AG04450 (cell line): ENCODE results near the gene MORN1. TPM values are rescaled to one million over a fixed set of nuclear protein-coding genes. Genes with fewer than 3 reads are reported as not detected.

Experiments
- CTCF ChIA-PET: fragments of 300-600, 350-600 bp; formaldehyde crosslinking; extraction: SDS; loops from one replicate; lab custom pipeline; 2022; ENCODE audit warnings: antibody characterized with exemption, inconsistent platforms; lab: Charles Lee
- POLR2A ChIA-PET: fragments of 350-600 bp; formaldehyde crosslinking; extraction: SDS; loops from one replicate; lab custom pipeline; 2021; ENCODE audit warnings: antibody characterized with exemption, inconsistent platforms; lab: Yijun Ruan, JAX
- DNase-seq: peaks from one replicate; pipeline ENCODE4 v3.0.0-alpha.2; 2011; ENCODE audit warnings: low read depth, low spot score
- H3K27ac ChIP-seq: one replicate; pipeline ENCODE4 v1.5.1; 2012; ENCODE audit warnings: low read depth, low read length, control low read depth
- H3K27me3 ChIP-seq: one replicate; pipeline ENCODE4 v1.6.0; 2012; ENCODE audit warnings: low read length; ENCODE audit not compliant: control insufficient read depth, insufficient read depth
- H3K4me3 ChIP-seq: 2 replicates; pipeline ENCODE4 v1.5.1; 2011; ENCODE audit warnings: mild to moderate bottlenecking, low read depth, low read length, control low read depth
- H3K9me3 ChIP-seq: 2 replicates; pipeline ENCODE4 v1.5.1; 2012; ENCODE audit warnings: low read length; ENCODE audit not compliant: control insufficient read depth, insufficient read depth
- CTCF ChIP-seq: IDR thresholded peaks from 2 replicates; pipeline ENCODE4 v1.5.1; 2011; ENCODE audit warnings: low read depth, low read length, control low read depth, inconsistent platforms
- polyA plus RNA-seq: library from polyadenylated mRNA; depleted of rRNA; stranded (reverse); fragments of >200 nt; gene quantifications from 2 replicates; pipeline ENCODE4 v1.2.3, GENCODE V29; 2011

MORN1 gene
- polyA plus RNA-seq, 1 experiment: 3.6 TPM

- peak overlapping the region; percentile 87 for H3K4me3 ChIP-seq
- no peak for DNase-seq
- POLR2A ChIA-PET: interaction anchor here (0.6 to 1.9 kb wide), 14 partner anchors 10 to 1186 kb away, joined by 3 to 12 read pairs (median 4); partner anchors contain the start of genes FAAP20 and PANK4
- H3K27ac ChIP-seq: no peak overlapping the region
- H3K9me3 ChIP-seq: no peaks in the 10 kb centered on the region
- no peaks in the 10 kb centered on the region for H3K27me3 ChIP-seq
- CTCF ChIA-PET: interaction anchor here (0.8 to 2.8 kb wide), 6 partner anchors 10 to 197 kb away, joined by 4 to 12 read pairs (median 8); partner anchors contain the start of gene FAAP20
- TF ChIP-seq CTCF: no peak
Observed at GRCh38 chr1:2391931-2392509, 666 bp upstream of the MORN1 start.

GRCh38 chr1:2389644-2390043 is 1.7 kb downstream of the MORN1 start:
- TF ChIP-seq CTCF: no peak
- ChIA-PET POLR2A (no interaction called here), CTCF (interaction anchor here (0.6 to 1.5 kb wide), 4 partner anchors 8 to 215 kb away, joined by 3 to 9 read pairs (median 6); partner anchors contain the start of gene FAAP20)
- no peaks in the 10 kb centered on the region for H3K9me3 ChIP-seq
- H3K27me3 ChIP-seq: no peaks in the 10 kb centered on the region
- no peak overlapping the region for H3K27ac ChIP-seq
- DNase-seq: no peak
- H3K4me3 ChIP-seq: no peak overlapping the region

GRCh38 chr1:2388004-2388913 is 3.1 kb downstream of the MORN1 start:
- Histone ChIP-seq H3K9me3 (no peaks in the 10 kb centered on the region; the same call in 1 of the 2 replicates), H3K27me3 (no peaks in the 10 kb centered on the region), H3K27ac (no peak overlapping the region), H3K4me3 (no peak overlapping the region)
- no peak for TF ChIP-seq CTCF
- ChIA-PET POLR2A (interaction anchor here (0.7 kb wide), 1 partner anchor 58 kb away, joined by 13 read pairs; no protein-coding TSS in a partner anchor), CTCF (interaction anchor here (0.7 to 1.7 kb wide), 3 partner anchors 193 to 1414 kb away, joined by 3 to 7 read pairs (median 4); partner anchors contain the start of gene FAAP20)
- DNase-seq: no peak

GRCh38 chr1:2386636-2387611 is 4.4 kb downstream of the MORN1 start:
- no peak for TF ChIP-seq CTCF

More at GRCh38 chr1:2386636-2387611, 4.4 kb downstream of the MORN1 start:
- ChIA-PET CTCF (interaction anchor here (1.0 to 1.7 kb wide), 2 partner anchors 192 kb away, joined by 5 to 7 read pairs; partner anchors contain the start of gene FAAP20), POLR2A (no interaction called here)
- Histone ChIP-seq H3K9me3 (no peaks in the 10 kb centered on the region; the same call in 1 of the 2 replicates), H3K4me3 (no peak overlapping the region), H3K27ac (no peak overlapping the region), H3K27me3 (no peaks in the 10 kb centered on the region)
- DNase-seq: no peak
